ENCODE data around the gene C6orf47.

DNA sequence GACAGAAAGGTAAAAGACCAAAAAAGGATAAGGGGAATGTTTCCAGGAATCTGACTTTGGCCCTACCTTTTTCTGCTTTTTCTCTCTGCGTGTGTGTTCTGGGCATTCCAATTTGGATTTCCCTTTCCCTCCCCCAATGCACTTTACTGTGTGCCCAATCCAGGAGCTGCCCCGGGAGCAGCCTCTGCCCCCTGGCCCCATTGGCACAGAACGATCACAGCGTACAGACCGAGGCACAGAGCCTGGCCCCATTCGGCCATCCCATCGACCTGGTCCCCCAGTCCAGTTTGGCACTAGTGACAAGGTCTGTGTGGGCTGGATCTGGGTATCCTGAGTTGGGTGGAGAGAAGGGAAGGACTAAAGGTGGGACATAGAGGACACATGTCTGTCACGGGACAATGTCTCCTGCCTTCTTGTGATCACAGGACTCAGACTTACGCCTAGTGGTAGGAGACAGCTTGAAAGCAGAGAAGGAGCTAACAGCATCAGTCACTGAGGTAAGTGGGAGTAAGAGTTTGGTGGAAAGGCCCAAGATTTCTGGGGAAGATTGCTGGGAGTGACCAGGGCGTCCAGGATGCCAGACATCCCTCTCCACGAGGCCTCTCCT lies 25.5 kb downstream of the C6orf47 start:
- TF ChIP-seq, protein P1, sequence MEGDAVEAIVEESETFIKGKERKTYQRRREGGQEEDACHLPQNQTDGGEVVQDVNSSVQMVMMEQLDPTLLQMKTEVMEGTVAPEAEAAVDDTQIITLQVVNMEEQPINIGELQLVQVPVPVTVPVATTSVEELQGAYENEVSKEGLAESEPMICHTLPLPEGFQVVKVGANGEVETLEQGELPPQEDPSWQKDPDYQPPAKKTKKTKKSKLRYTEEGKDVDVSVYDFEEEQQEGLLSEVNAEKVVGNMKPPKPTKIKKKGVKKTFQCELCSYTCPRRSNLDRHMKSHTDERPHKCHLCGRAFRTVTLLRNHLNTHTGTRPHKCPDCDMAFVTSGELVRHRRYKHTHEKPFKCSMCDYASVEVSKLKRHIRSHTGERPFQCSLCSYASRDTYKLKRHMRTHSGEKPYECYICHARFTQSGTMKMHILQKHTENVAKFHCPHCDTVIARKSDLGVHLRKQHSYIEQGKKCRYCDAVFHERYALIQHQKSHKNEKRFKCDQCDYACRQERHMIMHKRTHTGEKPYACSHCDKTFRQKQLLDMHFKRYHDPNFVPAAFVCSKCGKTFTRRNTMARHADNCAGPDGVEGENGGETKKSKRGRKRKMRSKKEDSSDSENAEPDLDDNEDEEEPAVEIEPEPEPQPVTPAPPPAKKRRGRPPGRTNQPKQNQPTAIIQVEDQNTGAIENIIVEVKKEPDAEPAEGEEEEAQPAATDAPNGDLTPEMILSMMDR (IDR thresholded peaks at IDR 0.05; ENCODE audit: extremely low read depth in 1 of 2, insufficient read depth in 1 of 2, low read depth in 1 of 2, low read length in 2 of 2), result no peak
- TF ChIP-seq, protein P2, sequence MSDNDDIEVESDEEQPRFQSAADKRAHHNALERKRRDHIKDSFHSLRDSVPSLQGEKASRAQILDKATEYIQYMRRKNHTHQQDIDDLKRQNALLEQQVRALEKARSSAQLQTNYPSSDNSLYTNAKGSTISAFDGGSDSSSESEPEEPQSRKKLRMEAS (IDR thresholded peaks at IDR 0.05; ENCODE audit: insufficient read depth, insufficient read length), result no peak
- TF ChIP-seq JUN (IDR thresholded peaks at IDR 0.05; ENCODE audit: borderline replicate concordance, insufficient read depth, insufficient read length, low read depth), result no peak
- no peak for TF ChIP-seq POLR2A (IDR thresholded peaks at IDR 0.05; ENCODE audit: low read depth, low read length)
- no peak for TF ChIP-seq EZH2 (IDR thresholded peaks at IDR 0.05; ENCODE audit: borderline replicate concordance, low read depth, low read length, severe bottlenecking)
- no peak for TF ChIP-seq FOS (IDR thresholded peaks at IDR 0.05; ENCODE audit: borderline replicate concordance, insufficient read depth, low read length)

Data from endothelial cell of umbilical vein (primary cell).